Neural crest cell (in vitro differentiated cells): ENCODE data around the gene LRMDA. TPM values are rescaled to one million over a fixed set of nuclear protein-coding genes. Genes with fewer than 3 reads are reported as not detected.

Experiments used
- DNase-seq: peaks from one replicate; pipeline ENCODE4 v3.0.0; 2021; ENCODE audit warnings: low read depth, mixed read lengths, low spot score
- H3K27ac Mint-ChIP-seq: one replicate; pipeline ENCODE4 v1.8.0; 2021; ENCODE audit warnings: mild to moderate bottlenecking, mixed read lengths; ENCODE audit not compliant: unreplicated experiment
- H3K27me3 Mint-ChIP-seq: 2 replicates; pipeline ENCODE4 v1.8.0; 2021; ENCODE audit warnings: low read depth, mild to moderate bottlenecking, mixed read lengths
- H3K36me3 Mint-ChIP-seq: 2 replicates; pipeline ENCODE4 v1.8.0; 2021; ENCODE audit warnings: low read depth, mild to moderate bottlenecking, mixed read lengths
- H3K4me1 Mint-ChIP-seq: 2 replicates; pipeline ENCODE4 v1.8.0; 2021; ENCODE audit warnings: mixed read lengths
- H3K4me3 Mint-ChIP-seq: one replicate; pipeline ENCODE4 v1.8.0; 2021; ENCODE audit warnings: mild to moderate bottlenecking, mixed read lengths
- H3K9me3 Mint-ChIP-seq: 2 replicates; pipeline ENCODE4 v1.8.0; 2021; ENCODE audit warnings: mixed read lengths
- total RNA-seq: library from RNA; stranded (reverse); gene quantifications from 2 replicates; pipeline ENCODE4 v1.2.1, GENCODE V29; 2021
- TF ChIP-seq, protein P1 (sequence below): fragments of 200-600 bp; sonication (generic); conservative IDR thresholded peaks from 2 replicates; pipeline ENCODE4 v1.5.0; 2021; ENCODE audit warnings: antibody characterized with exemption, mild to moderate bottlenecking

Gene LRMDA
- total RNA-seq, 1 donor from 2014 or later = 3.1 TPM

DNA sequence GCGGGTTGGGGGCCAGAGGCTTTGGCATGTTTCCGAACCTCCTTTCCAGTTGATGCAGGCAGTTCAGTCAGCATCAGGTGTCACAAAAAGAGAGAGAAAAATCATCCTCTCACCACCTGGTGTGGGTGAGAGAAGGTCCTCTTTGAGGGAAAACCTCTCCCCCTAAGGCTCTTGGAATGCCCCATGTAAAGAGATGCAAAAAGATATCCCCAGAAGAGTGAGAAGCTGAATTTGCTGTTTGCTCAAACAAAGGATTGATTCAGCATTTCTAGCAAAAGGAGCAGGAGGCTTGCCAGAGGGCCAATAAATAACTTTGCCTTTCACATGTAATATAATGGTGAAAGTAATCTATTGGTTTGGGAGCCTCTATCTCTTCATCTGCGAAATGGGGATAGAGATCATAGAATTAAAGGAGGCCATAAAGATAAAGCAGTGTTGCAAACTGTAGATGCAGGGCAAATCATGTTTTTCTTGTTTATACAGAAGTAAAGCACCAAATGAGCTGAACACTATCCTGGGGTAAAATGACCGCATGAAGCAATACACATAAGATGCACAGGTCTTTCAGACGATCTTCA, 425.9 kb downstream of the LRMDA start:
- Mint-ChIP-seq H3K36me3 (no peaks in the 10 kb centered on the region), H3K27me3 (no peaks in the 10 kb centered on the region), H3K27ac (no peak overlapping the region), H3K4me1 (no peaks in the 10 kb centered on the region), H3K9me3 (no peaks in the 10 kb centered on the region), H3K4me3 (no peak overlapping the region)
- TF ChIP-seq, protein P1, sequence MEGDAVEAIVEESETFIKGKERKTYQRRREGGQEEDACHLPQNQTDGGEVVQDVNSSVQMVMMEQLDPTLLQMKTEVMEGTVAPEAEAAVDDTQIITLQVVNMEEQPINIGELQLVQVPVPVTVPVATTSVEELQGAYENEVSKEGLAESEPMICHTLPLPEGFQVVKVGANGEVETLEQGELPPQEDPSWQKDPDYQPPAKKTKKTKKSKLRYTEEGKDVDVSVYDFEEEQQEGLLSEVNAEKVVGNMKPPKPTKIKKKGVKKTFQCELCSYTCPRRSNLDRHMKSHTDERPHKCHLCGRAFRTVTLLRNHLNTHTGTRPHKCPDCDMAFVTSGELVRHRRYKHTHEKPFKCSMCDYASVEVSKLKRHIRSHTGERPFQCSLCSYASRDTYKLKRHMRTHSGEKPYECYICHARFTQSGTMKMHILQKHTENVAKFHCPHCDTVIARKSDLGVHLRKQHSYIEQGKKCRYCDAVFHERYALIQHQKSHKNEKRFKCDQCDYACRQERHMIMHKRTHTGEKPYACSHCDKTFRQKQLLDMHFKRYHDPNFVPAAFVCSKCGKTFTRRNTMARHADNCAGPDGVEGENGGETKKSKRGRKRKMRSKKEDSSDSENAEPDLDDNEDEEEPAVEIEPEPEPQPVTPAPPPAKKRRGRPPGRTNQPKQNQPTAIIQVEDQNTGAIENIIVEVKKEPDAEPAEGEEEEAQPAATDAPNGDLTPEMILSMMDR = no peak
- no peak for DNase-seq

DNA sequence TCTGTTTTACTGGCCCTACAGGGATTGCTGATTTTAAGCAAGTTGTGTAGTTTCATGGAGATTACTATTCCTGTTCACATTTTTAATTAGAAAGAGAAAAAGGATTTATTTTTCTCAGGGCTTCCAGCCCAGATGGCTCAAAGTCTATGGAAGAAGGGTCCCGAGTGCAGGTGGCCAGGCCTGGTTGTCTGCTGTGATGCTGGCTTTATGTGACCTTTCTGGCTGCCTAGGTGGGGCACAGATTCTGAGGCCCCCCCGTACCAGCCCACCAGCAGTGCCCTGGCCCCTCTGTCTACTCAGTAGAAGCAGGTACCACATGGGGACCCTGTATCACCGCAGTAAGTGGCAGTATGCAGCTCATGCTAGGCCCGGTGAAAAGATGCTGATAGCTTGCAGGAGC, 426.5 kb downstream of the LRMDA start:
- Mint-ChIP-seq H3K4me3 (no peak overlapping the region), H3K9me3 (no peaks in the 10 kb centered on the region), H3K4me1 (no peaks in the 10 kb centered on the region), H3K27me3 (no peaks in the 10 kb centered on the region), H3K27ac (no peak overlapping the region), H3K36me3 (no peaks in the 10 kb centered on the region)
- TF ChIP-seq, protein P1 = no peak
- no peak for DNase-seq

DNA sequence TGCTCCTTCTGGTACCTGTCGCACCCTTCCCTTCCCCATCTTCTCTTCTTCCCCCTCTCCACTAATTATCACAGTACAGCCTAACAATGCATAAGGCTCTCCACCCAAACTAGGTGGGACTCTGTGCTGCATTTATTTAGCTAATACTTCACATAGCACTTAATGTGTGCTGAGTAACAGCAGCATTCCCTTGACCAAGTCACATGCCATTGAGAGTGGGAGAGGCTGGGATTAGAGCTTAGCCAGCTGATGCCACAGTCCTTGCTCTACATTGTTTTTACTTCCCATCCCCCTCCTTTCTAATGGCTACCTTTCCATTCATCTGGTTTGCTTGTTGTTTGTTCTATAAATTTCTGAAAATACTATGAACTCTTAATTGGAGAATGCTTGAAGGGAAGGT, 426.9 kb downstream of the LRMDA start:
- TF ChIP-seq, protein P1 = no peak
- Mint-ChIP-seq H3K4me3 (no peak overlapping the region), H3K27me3 (no peaks in the 10 kb centered on the region), H3K4me1 (no peaks in the 10 kb centered on the region), H3K9me3 (no peaks in the 10 kb centered on the region), H3K36me3 (no peaks in the 10 kb centered on the region), H3K27ac (no peak overlapping the region)
- DNase-seq = no peak

DNA sequence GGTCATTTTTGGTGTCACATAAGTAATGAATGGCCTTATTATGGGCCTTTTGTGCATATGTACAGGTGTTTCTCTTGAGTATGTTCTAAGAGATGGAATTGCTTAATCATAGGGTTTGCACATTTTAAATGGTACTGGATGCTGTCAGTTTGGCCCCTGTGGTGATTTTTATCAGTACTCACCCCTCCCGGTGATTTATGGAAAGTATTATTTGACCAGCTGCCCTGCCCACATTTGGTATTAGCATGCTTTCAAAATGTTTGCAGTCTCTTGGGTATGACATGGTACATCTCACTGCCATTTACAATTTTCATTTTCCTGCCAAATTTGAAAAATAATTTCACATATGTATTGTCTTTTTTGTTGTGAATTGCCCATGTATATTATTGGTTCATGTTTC, 427.7 kb downstream of the LRMDA start:
- Mint-ChIP-seq H3K9me3 (no peaks in the 10 kb centered on the region), H3K27me3 (no peaks in the 10 kb centered on the region), H3K4me3 (no peak overlapping the region), H3K4me1 (no peaks in the 10 kb centered on the region), H3K27ac (no peak overlapping the region), H3K36me3 (no peaks in the 10 kb centered on the region)
- DNase-seq = no peak
- TF ChIP-seq, protein P1 = no peak

DNA sequence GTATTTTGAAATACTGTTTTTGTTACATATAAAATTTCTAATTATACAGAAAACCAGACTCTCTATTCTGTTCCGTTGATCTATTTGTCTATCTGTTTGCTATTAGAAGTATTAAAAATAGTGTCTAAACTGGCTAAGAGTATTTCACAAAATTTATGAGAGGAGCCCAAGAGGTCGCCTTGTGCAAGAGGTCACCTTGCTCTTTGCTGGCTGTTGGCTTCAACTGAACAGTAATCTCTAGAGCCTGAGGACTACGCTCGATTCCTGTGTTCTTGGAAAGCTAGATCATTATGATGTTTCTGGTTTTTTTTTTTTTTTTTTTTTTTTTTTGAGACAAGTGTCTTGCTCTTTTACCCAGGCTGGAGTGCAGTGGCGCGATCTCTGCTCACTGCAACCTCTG, 428.6 kb downstream of the LRMDA start:
- no peak for DNase-seq
- Mint-ChIP-seq H3K4me3 (no peak overlapping the region), H3K9me3 (no peaks in the 10 kb centered on the region), H3K27me3 (no peaks in the 10 kb centered on the region), H3K4me1 (no peaks in the 10 kb centered on the region), H3K27ac (no peak overlapping the region), H3K36me3 (no peaks in the 10 kb centered on the region)
- TF ChIP-seq, protein P1 = no peak
